ENCODE measurements around the gene SULF2.

SULF2 gene

GRCh38 chr20:47678536-47678935 is 106.7 kb downstream of the SULF2 start:
- H3K27ac ChIP-seq (replicated peaks): no peak overlapping the region
- H3K4me3 ChIP-seq (replicated peaks; ENCODE audit: insufficient read depth, low read length): no peak overlapping the region
- no peak for DNase-seq (ENCODE audit: low read depth in 1 of 2, low spot score in 1 of 2)
- TF ChIP-seq SPI1 (IDR thresholded peaks at IDR 0.05; ENCODE audit: borderline replicate concordance, low read depth): no peak
- TF ChIP-seq, protein P1, sequence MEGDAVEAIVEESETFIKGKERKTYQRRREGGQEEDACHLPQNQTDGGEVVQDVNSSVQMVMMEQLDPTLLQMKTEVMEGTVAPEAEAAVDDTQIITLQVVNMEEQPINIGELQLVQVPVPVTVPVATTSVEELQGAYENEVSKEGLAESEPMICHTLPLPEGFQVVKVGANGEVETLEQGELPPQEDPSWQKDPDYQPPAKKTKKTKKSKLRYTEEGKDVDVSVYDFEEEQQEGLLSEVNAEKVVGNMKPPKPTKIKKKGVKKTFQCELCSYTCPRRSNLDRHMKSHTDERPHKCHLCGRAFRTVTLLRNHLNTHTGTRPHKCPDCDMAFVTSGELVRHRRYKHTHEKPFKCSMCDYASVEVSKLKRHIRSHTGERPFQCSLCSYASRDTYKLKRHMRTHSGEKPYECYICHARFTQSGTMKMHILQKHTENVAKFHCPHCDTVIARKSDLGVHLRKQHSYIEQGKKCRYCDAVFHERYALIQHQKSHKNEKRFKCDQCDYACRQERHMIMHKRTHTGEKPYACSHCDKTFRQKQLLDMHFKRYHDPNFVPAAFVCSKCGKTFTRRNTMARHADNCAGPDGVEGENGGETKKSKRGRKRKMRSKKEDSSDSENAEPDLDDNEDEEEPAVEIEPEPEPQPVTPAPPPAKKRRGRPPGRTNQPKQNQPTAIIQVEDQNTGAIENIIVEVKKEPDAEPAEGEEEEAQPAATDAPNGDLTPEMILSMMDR (IDR thresholded peaks at IDR 0.05; ENCODE audit: insufficient read depth, low read length): no peak
- no peak for TF ChIP-seq GABPA (IDR thresholded peaks at IDR 0.05; ENCODE audit: low read depth)
- TF ChIP-seq REST (IDR thresholded peaks at IDR 0.05; ENCODE audit: insufficient replicate concordance, low read depth): no peak
- no peak for TF ChIP-seq POLR2AphosphoS5 (IDR thresholded peaks at IDR 0.05; ENCODE audit: low read depth)
- H3K27me3 ChIP-seq (ENCODE audit: insufficient read depth, poor library complexity, severe bottlenecking): no peaks in the 10 kb centered on the region

GRCh38 chr20:47677635-47678453 is 107.4 kb downstream of the SULF2 start:
- TF ChIP-seq, protein P1 (IDR thresholded peaks at IDR 0.05; ENCODE audit: insufficient read depth, low read length): peak; percentile 59
- TF ChIP-seq REST (IDR thresholded peaks at IDR 0.05; ENCODE audit: insufficient replicate concordance, low read depth) (no peak), POLR2AphosphoS5 (IDR thresholded peaks at IDR 0.05; ENCODE audit: low read depth) (no peak)
- no peak overlapping the region for H3K27ac ChIP-seq (replicated peaks)
- H3K27me3 ChIP-seq (ENCODE audit: insufficient read depth, poor library complexity, severe bottlenecking): no peaks in the 10 kb centered on the region
- DNase-seq (ENCODE audit: low read depth in 1 of 2, low spot score in 1 of 2): peak; percentile 20 to 37
- no peak overlapping the region for H3K4me3 ChIP-seq (replicated peaks; ENCODE audit: insufficient read depth, low read length)

GRCh38 chr20:47676912-47677634 is 108.2 kb downstream of the SULF2 start:
- TF ChIP-seq, protein P1 (IDR thresholded peaks at IDR 0.05; ENCODE audit: insufficient read depth, low read length): no peak
- TF ChIP-seq REST (IDR thresholded peaks at IDR 0.05; ENCODE audit: insufficient replicate concordance, low read depth) (no peak), GABPA (IDR thresholded peaks at IDR 0.05; ENCODE audit: low read depth) (no peak), POLR2AphosphoS5 (IDR thresholded peaks at IDR 0.05; ENCODE audit: low read depth) (no peak), SPI1 (IDR thresholded peaks at IDR 0.05; ENCODE audit: borderline replicate concordance, low read depth) (no peak)
- no peak overlapping the region for H3K27ac ChIP-seq (replicated peaks)
- no peaks in the 10 kb centered on the region for H3K27me3 ChIP-seq (ENCODE audit: insufficient read depth, poor library complexity, severe bottlenecking)
- DNase-seq (ENCODE audit: low read depth in 1 of 2, low spot score in 1 of 2): no peak
- no peak overlapping the region for H3K4me3 ChIP-seq (replicated peaks; ENCODE audit: insufficient read depth, low read length)
